ENCODE data around the gene JPH4. TPM values are rescaled to one million over a fixed set of nuclear protein-coding genes. Genes with fewer than 3 reads are reported as not detected.

Gene JPH4
- total RNA-seq, 1 experiment from 2014 or later: 50.1 TPM

DNA sequence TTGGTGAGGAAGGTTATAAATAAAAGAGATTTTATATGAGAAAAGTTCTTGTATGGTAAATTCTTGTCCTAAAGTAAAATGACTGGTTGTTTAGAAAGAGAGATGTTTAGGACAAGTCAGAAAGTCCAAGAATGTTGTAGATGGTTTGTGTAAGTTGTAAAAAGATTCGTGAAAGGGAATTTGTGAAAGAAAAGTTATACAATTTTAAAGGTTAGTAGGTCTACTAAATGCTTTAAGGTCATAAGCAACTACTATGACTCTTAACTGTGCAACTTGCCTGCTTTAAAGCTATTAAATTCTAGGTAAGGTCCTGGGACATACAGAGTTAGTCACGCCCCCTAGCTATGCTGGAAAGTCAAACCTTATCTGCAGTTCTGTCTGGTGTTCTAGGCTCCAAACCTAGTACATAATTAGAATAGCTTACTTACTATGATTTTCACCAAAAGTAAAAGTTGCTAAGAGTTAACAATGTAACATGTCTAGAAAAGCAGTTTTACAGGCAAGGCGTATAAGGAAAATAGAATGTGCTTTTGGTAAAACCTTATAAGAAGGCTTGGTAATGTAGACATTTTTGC is 46.3 kb upstream of the JPH4 start:
- no peak overlapping the region for H3K4me3 Mint-ChIP-seq
- no peaks in the 10 kb centered on the region for H3K4me1 Mint-ChIP-seq
- DNase-seq (ENCODE audit: low spot score) (no peak), ATAC-seq (no peak)
- H3K36me3 Mint-ChIP-seq: peaks cover 26% of the 10 kb centered on the region
- CTCF ChIA-PET: no interaction called here
- TF ChIP-seq MLX (CRISPR knock-in tag; IDR thresholded peaks at IDR 0.05): no peak
- TF ChIP-seq ATF3 (CRISPR knock-in tag; conservative IDR thresholded peaks at IDR 0.05): no peak
- no peak for TF ChIP-seq TCF7 (CRISPR knock-in tag; IDR thresholded peaks at IDR 0.05; ENCODE audit: low read depth)
- no peak for TF ChIP-seq HMGA2 (CRISPR knock-in tag; IDR thresholded peaks at IDR 0.05)
- TF ChIP-seq TEAD4 (CRISPR knock-in tag; IDR thresholded peaks at IDR 0.05): no peak
- TF ChIP-seq, protein P1, sequence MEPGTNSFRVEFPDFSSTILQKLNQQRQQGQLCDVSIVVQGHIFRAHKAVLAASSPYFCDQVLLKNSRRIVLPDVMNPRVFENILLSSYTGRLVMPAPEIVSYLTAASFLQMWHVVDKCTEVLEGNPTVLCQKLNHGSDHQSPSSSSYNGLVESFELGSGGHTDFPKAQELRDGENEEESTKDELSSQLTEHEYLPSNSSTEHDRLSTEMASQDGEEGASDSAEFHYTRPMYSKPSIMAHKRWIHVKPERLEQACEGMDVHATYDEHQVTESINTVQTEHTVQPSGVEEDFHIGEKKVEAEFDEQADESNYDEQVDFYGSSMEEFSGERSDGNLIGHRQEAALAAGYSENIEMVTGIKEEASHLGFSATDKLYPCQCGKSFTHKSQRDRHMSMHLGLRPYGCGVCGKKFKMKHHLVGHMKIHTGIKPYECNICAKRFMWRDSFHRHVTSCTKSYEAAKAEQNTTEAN (CRISPR knock-in tag; IDR thresholded peaks at IDR 0.05): no peak
- TF ChIP-seq, protein P2, sequence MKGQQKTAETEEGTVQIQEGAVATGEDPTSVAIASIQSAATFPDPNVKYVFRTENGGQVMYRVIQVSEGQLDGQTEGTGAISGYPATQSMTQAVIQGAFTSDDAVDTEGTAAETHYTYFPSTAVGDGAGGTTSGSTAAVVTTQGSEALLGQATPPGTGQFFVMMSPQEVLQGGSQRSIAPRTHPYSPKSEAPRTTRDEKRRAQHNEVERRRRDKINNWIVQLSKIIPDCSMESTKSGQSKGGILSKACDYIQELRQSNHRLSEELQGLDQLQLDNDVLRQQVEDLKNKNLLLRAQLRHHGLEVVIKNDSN (CRISPR knock-in tag; IDR thresholded peaks at IDR 0.05): no peak
- TF ChIP-seq E2F5 (CRISPR knock-in tag; IDR thresholded peaks at IDR 0.05): no peak
- no peak for TF ChIP-seq SOX15 (CRISPR knock-in tag; IDR thresholded peaks at IDR 0.05)
- no peak for TF ChIP-seq ZNF219 (CRISPR knock-in tag; IDR thresholded peaks at IDR 0.05; ENCODE audit: borderline replicate concordance)
- TF ChIP-seq, protein P3, sequence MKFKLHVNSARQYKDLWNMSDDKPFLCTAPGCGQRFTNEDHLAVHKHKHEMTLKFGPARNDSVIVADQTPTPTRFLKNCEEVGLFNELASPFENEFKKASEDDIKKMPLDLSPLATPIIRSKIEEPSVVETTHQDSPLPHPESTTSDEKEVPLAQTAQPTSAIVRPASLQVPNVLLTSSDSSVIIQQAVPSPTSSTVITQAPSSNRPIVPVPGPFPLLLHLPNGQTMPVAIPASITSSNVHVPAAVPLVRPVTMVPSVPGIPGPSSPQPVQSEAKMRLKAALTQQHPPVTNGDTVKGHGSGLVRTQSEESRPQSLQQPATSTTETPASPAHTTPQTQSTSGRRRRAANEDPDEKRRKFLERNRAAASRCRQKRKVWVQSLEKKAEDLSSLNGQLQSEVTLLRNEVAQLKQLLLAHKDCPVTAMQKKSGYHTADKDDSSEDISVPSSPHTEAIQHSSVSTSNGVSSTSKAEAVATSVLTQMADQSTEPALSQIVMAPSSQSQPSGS (CRISPR knock-in tag; IDR thresholded peaks at IDR 0.05; ENCODE audit: borderline replicate concordance, low read depth): no peak
- TF ChIP-seq FOXP1 (CRISPR knock-in tag; IDR thresholded peaks at IDR 0.05; ENCODE audit: borderline replicate concordance): no peak
- TF ChIP-seq CREM (CRISPR knock-in tag; IDR thresholded peaks at IDR 0.05): no peak
- no peak for TF ChIP-seq ZBTB21 (CRISPR knock-in tag; IDR thresholded peaks at IDR 0.05; ENCODE audit: borderline replicate concordance)
- TF ChIP-seq, protein P4, sequence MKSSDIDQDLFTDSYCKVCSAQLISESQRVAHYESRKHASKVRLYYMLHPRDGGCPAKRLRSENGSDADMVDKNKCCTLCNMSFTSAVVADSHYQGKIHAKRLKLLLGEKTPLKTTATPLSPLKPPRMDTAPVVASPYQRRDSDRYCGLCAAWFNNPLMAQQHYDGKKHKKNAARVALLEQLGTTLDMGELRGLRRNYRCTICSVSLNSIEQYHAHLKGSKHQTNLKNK (CRISPR knock-in tag; IDR thresholded peaks at IDR 0.05): no peak
- TF ChIP-seq, protein P5, sequence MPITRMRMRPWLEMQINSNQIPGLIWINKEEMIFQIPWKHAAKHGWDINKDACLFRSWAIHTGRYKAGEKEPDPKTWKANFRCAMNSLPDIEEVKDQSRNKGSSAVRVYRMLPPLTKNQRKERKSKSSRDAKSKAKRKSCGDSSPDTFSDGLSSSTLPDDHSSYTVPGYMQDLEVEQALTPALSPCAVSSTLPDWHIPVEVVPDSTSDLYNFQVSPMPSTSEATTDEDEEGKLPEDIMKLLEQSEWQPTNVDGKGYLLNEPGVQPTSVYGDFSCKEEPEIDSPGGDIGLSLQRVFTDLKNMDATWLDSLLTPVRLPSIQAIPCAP (CRISPR knock-in tag; IDR thresholded peaks at IDR 0.05): no peak
- TF ChIP-seq SP1 (CRISPR knock-in tag; conservative IDR thresholded peaks at IDR 0.05): no peak
- TF ChIP-seq MXD4 (CRISPR knock-in tag; IDR thresholded peaks at IDR 0.05; ENCODE audit: borderline replicate concordance): no peak
- TF ChIP-seq, protein P6, sequence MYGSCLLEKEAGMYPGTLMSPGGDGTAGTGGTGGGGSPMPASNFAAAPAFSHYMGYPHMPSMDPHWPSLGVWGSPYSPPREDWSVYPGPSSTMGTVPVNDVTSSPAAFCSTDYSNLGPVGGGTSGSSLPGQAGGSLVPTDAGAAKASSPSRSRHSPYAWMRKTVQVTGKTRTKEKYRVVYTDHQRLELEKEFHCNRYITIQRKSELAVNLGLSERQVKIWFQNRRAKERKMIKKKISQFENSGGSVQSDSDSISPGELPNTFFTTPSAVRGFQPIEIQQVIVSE (CRISPR knock-in tag; IDR thresholded peaks at IDR 0.05; ENCODE audit: borderline replicate concordance): no peak
- H3K27ac Mint-ChIP-seq: no peak overlapping the region
- peaks cover 37% of the 10 kb centered on the region for H3K27me3 Mint-ChIP-seq (ENCODE audit: low read depth)
- peaks cover 78% of the 10 kb centered on the region for H3K9me3 Mint-ChIP-seq
- POLR2A ChIA-PET: no interaction called here

All from WTC11 (cell line).